Colonic mucosa (tissue), 4 donors: ENCODE results near the gene DHDH. TPM values are rescaled to one million over a fixed set of nuclear protein-coding genes. Genes with fewer than 3 reads are reported as not detected.
A peak's percentile ranks its signal among the peaks of the same experiment; 100 is the strongest.
"Not testable (repeated sequence)": the region's sequence is repeated elsewhere in the genome, so short reads cannot be mapped to it uniquely, and the experiment has no call there.

ENCODE experiments used
- DNase-seq: peaks from one replicate; pipeline ENCODE4 v3.0.0-alpha.2; 2020
- H3K27ac ChIP-seq: fragments of 200-600 bp; one replicate; pipeline ENCODE4 v1.8.0; 2021
- H3K27me3 ChIP-seq: fragments of 200-600 bp; one replicate; pipeline ENCODE4 v1.8.0; 2021
- H3K36me3 ChIP-seq: fragments of 200-600 bp; one replicate; pipeline ENCODE4 v1.8.0; 2021
- H3K4me1 ChIP-seq: fragments of 200-600 bp; one replicate; pipeline ENCODE4 v1.8.0; 2021; ENCODE audit warnings: mild to moderate bottlenecking
- H3K4me3 ChIP-seq: fragments of 200-600 bp; one replicate; pipeline ENCODE4 v1.8.0; 2021
- H3K9ac ChIP-seq, 2 donors: one replicate each; pipeline ENCODE4 v1.7.0; 2013; ENCODE audit warnings: control low read depth in 2 of 2, low read depth in 2 of 2, low read length in 2 of 2
- H3K9me3 ChIP-seq: fragments of 200-600 bp; one replicate; pipeline ENCODE4 v1.8.0; 2021
- CTCF ChIP-seq: fragments of 200-600 bp; IDR thresholded peaks from one replicate; pipeline ENCODE4 v1.8.0; 2022; ENCODE audit warnings: antibody characterized with exemption, mild to moderate bottlenecking
- intact Hi-C: fragments of 100-400 bp; cut with DNase I; formaldehyde crosslinking; loops from one replicate; pipeline ENCODE4 v1.14.1; 2022
- total RNA-seq, 2 donors: library from RNA; stranded (reverse); fragmentation: NEBNext Ultra II Directional in 1 of 2; extraction: Animal tissue kit (Norgen Biotek cat#: 25700) in 1 of 2; gene quantifications; one replicate each; pipeline ENCODE4 v1.2.1, GENCODE V29; 2021
- donor health status: healthy.
- donor health status: DM: no; HTN: no; CAD: no.
- donor health status: DM: no; HTN: no; CAD: no.

DHDH gene
- total RNA-seq, 2 donors from 2014 or later = 1.5 TPM; not detected in 1

GRCh38 chr19:48905664-48906063 lies 27.8 kb upstream of the DHDH start:
- Histone ChIP-seq H3K36me3 (no peaks in the 10 kb centered on the region), H3K4me3 (no peak overlapping the region), H3K4me1 (no peaks in the 10 kb centered on the region), H3K27me3 (no peaks in the 10 kb centered on the region), H3K9me3 (no peaks in the 10 kb centered on the region), H3K27ac (no peak overlapping the region), H3K9ac (no peak overlapping the region)
- intact Hi-C loops = no loop called here
- TF ChIP-seq CTCF = no peak
- DNase-seq = no peak

GRCh38 chr19:48906324-48906723 lies 27.2 kb upstream of the DHDH start:
- no peak overlapping the region for H3K27ac ChIP-seq
- H3K9me3 ChIP-seq = no peaks in the 10 kb centered on the region
- no peaks in the 10 kb centered on the region for H3K4me1 ChIP-seq
- no peaks in the 10 kb centered on the region for H3K27me3 ChIP-seq
- TF ChIP-seq CTCF = no peak
- no peak overlapping the region for H3K4me3 ChIP-seq
- intact Hi-C loops = no loop called here
- no peak overlapping the region for H3K9ac ChIP-seq
- no peaks in the 10 kb centered on the region for H3K36me3 ChIP-seq
- DNase-seq = no peak

GRCh38 chr19:48907671-48908070 lies 25.8 kb upstream of the DHDH start:
- H3K27ac ChIP-seq = no peak overlapping the region
- intact Hi-C loops = no loop called here

GRCh38 chr19:48909424-48910077 lies 23.9 kb upstream of the DHDH start:
- intact Hi-C loops, DNase-seq: not testable (repeated sequence)
- H3K36me3 ChIP-seq = peaks cover 16% of the 10 kb centered on the region

More at GRCh38 chr19:48907671-48908070, 25.8 kb upstream of the DHDH start:
- no peak for TF ChIP-seq CTCF
- no peaks in the 10 kb centered on the region for H3K27me3 ChIP-seq
- no peaks in the 10 kb centered on the region for H3K4me1 ChIP-seq
- DNase-seq = peak; percentile 71
- H3K9me3 ChIP-seq = no peaks in the 10 kb centered on the region
- H3K9ac ChIP-seq = no peak overlapping the region
- no peaks in the 10 kb centered on the region for H3K36me3 ChIP-seq
- no peak overlapping the region for H3K4me3 ChIP-seq

GRCh38 chr19:48910803-48911202 lies 22.7 kb upstream of the DHDH start:
- H3K9ac ChIP-seq = no peak overlapping the region
- intact Hi-C loops = no loop called here
- H3K4me3 ChIP-seq = no peak overlapping the region
- no peaks in the 10 kb centered on the region for H3K4me1 ChIP-seq
- peaks cover 16% of the 10 kb centered on the region for H3K36me3 ChIP-seq
- no peaks in the 10 kb centered on the region for H3K27me3 ChIP-seq
- no peaks in the 10 kb centered on the region for H3K9me3 ChIP-seq
- DNase-seq = no peak
- H3K27ac ChIP-seq = no peak overlapping the region
- no peak for TF ChIP-seq CTCF

More at GRCh38 chr19:48909424-48910077, 23.9 kb upstream of the DHDH start:
- not testable (repeated sequence) for H3K27ac ChIP-seq, H3K4me1 ChIP-seq, H3K9me3 ChIP-seq, H3K9ac ChIP-seq, H3K27me3 ChIP-seq, H3K4me3 ChIP-seq

GRCh38 chr19:48913114-48913889 lies 20.2 kb upstream of the DHDH start:
- Histone ChIP-seq H3K36me3 (peaks cover 16% of the 10 kb centered on the region), H3K9me3 (no peaks in the 10 kb centered on the region), H3K4me1 (no peaks in the 10 kb centered on the region), H3K27ac (no peak overlapping the region), H3K9ac (no peak overlapping the region), H3K4me3 (no peak overlapping the region), H3K27me3 (no peaks in the 10 kb centered on the region)
- intact Hi-C loops = no loop called here
- DNase-seq = no peak
- no peak for TF ChIP-seq CTCF
